Left cardiac atrium (tissue), 4 donors: Measurements from ENCODE around the gene PLEKHG5. TPM values are rescaled to one million over a fixed set of nuclear protein-coding genes. Genes with fewer than 3 reads are reported as not detected.

Experiments
- ATAC-seq, 2 donors: fragments of 200-7000 bp; cut with Tn5 transposase; one replicate each; pipeline ENCODE4 v1.9.1; 2020; ENCODE audit warnings: mild to moderate bottlenecking in 2 of 2, moderate library complexity in 2 of 2
- DNase-seq: peaks from one replicate; pipeline ENCODE4 v3.0.0-alpha.2; 2020
- intact Hi-C, 2 donors: fragments of 100-400 bp; cut with DNase I; formaldehyde crosslinking; loops; one replicate each; pipeline versions ENCODE4 v1.14.1 to v1.15.1; 2022 to 2023
- microRNA-seq, 2 donors: library from miRNA; unstranded; fragments of <30 nt; microRNA quantifications; one replicate each; pipeline ENCODE4 v1.2.0, GENCODE V29; 2020
- total RNA-seq, 2 donors: library from RNA; stranded (reverse); fragmentation: NEBNext Ultra II Directional; extraction: Animal tissue kit (Norgen Biotek cat#: 25700); gene quantifications; one replicate each; pipeline ENCODE4 v1.2.1, GENCODE V29; 2021
- donor health status: DM: no; HTN: yes; CAD: no.
- donor health status: DM: no; HTN: yes; CAD: no; lungs with severe emphysema.
- donor health status: DM: yes; HTN: yes; CAD: no.
- donor health status: Dilated cardiomyopathy.

PLEKHG5 gene
- total RNA-seq, 2 donors from 2014 or later = 10.7 to 11.8 TPM

DNA sequence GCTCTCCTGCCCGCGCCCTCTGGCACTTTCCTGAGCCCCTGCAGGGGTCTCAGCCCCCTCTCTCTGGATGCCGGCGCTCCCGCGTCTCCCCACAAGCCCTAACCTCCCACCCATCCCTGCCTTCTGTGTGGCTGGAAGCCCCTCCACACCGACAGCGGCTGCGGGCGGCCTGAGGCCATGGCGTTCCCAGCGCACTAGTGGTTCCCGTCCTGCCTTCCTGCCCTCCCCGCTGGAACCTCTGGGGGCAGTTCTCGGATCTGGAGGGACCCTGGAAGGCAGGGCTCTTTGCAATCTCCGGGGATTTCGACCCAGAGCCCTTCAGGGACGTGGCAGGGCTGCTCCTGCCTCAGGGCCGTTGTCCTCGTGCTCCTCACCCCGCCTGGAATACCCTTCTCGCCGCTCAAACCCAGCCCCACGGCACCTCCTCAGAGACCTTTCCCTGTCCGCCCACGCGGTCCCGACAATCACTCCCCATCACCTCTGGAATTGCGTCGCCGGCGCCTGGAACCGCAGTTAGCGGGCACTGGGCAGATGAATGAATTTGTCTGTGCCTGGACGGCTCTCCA is 67.4 kb downstream of the PLEKHG5 start:
- intact Hi-C loops = no loop called here
- no peak for DNase-seq
- no peak for ATAC-seq

DNA sequence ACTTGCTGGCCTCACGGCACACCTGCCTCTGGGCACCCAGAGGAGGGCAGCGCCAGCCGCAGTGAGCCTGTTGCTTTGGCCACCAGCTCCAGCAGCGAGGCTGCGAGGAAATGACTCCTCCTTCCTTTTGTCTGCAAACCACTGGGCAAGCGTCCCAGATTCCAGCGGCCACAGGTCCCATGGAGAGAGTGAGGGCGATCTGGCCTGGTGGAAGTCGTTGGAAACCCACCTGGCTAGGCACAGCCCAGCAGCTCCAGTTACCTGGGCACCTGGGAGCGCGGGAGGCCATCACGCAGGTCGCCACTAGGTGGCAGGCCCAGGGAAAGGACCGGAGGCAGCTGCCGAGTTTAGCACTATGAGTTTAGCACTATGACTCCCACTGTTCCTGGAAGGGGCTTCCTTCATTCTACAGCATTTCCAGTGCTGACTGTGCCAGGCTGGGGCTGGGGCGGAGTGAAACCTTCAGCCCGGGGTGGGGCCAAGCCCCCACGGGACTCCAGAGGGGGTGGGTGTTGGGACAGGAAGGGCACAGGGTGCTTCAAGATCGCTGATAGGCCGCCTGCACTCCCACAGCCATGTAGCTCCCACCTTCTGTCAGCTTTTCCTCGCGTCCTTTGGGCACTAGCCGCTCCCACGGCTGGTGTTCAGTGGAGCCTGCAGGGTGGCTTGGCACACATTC is 68.0 kb downstream of the PLEKHG5 start:
- DNase-seq (no peak), ATAC-seq (peak; percentile 19 to 41)
- intact Hi-C loops = no loop called here

DNA sequence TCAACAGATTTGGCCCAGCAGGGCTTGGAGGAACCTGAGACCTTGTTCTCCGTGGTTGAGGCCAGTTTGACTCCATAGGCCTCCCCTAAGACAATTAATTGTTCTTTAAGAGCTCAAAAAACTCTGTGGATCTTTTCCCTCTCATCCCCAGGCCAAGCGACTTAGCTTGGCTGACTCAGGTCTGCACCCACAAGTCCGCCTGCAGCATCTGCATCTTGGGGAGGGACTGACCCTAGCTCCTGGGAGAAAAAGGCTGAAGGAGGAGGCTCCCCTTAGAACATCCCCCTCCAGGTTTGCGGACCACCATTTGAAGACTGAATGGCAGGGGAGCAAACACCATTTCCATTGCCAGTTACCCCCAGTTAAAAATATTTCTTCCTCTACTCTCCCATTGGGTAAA is 70.2 kb downstream of the PLEKHG5 start:
- intact Hi-C loops = no loop called here
- DNase-seq = no peak
- ATAC-seq = no peak

DNA sequence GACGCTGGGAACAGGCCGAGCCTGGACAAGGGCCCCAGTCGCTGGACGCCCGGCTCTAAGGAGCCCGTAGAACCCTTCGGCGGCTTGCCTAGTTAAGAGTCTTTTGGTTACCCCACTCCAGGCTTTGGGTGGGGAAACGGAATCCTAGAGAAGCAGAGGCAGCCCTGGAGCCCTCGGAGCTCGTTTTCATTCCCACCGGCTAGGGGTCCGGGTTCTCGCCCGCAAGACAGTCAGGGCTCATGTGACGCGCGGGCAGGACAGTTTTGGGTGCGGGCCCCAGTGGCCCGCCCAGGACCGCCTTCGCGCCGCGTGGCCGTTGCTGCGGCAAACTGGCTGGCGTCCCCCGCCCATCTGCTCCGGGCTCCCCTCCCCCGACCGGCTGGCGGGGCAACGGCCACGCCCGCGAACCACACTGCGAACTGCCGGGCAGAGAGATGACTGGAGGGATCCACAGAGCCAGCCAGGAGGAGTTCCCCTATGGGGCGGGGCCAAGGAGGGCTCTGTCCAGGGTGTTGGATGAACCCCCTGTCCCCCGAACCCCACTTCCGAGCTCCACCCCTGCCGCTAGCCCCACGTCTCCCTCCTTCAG is 70.9 kb downstream of the PLEKHG5 start:
- no peak for ATAC-seq
- DNase-seq = no peak
- intact Hi-C loops = no loop called here

DNA sequence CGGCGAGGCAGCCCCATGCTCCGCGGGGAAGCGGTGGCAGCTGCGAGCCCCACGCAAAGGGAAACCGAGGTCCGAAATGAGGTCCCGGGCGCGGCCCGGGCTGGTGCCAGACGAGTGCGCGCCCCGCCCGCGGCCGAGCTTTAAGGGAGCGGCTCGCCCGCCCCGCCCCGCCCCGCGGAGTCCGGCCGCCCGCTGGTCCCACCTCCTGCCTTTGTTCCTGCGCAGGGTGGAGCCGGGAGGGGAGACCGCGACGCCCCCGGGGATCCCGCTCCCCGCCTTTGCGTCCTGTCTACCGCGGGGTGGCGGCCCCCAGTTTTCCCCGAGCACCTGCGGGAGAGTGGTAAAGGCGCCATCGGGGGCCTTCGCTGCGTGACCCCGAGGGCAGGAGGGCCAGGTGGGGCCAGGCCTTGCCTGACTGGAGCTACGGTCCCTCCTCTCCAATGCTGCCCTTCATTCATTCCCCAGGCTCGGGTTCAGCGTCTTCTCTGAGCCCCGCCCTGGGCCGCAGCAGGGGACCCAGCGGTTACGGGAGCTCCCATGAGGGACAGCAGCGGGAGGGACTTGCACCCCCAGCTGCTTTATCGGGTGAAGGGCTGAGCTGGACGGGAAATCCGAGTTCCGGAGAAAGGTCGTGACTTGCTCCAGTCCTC is 71.5 kb downstream of the PLEKHG5 start, which contains the start of gene HES2:
HES2 (minus strand) TSS at position 116 of the 650 bp plus-strand sequence; CDS start at position 17, 99 bp downstream.
- ATAC-seq (peak; percentile 23 to 63), DNase-seq (peak; percentile 50)
- intact Hi-C loops = no loop called here

DNA sequence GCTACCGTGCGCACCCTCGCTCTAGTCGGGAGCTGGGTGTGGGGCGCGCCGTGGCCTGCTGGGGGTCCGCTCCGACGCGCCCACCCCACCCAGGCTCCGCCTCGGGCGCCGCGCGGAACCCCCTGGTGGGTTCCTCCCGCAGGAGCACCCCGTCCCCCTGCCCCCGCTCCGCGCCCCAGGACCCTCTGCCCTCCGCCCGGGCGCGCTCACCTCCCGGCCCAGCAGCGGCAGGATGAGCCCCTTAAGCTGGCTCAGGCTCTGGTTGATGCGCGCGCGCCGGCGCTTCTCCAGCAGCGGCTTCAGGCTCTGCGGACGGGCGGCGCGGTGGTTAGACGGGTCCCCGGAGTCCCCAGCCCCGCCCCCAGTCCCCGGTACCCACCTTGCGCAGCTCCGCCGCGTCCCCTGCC is 72.1 kb downstream of the PLEKHG5 start:
- intact Hi-C loops = no loop called here
- ATAC-seq (no peak), DNase-seq (no peak)

DNA sequence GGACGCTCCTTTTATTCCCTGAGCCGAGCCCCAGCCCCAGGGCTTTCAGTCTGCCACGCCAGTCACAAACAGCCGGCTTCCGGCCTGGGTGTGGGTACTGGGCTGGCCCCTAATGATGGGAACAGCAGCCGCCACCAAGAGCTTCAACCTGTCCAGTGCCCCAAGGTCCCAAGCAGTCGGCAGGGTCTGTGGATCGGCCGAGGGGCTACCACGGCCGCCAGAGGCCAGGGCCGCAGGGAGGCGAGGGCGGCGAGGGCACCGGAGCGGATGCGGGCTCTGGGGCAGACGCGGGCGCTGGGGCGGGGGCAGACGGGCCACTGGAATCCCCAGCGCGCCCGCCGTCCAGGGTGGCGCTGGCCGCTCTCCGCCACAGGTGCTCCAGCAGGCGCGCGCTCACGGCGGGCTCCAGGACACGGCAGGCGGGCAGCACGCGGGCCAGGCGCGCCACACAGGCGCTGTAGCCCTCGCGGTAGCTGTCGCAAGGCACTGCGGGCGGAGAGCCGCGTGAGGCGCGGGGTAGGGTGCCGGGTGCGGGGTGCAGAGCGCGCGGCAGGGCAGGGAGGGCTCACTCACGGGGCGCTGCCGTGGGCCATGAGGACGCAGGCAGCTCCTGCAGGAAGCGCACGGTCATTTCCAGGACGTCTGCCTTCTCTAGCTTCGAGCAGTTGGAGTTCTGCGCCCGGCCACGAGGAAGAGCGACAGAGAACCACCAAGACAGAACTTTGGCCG is 72.6 kb downstream of the PLEKHG5 start:
- ATAC-seq (no peak), DNase-seq (no peak)
- intact Hi-C loops = no loop called here

DNA sequence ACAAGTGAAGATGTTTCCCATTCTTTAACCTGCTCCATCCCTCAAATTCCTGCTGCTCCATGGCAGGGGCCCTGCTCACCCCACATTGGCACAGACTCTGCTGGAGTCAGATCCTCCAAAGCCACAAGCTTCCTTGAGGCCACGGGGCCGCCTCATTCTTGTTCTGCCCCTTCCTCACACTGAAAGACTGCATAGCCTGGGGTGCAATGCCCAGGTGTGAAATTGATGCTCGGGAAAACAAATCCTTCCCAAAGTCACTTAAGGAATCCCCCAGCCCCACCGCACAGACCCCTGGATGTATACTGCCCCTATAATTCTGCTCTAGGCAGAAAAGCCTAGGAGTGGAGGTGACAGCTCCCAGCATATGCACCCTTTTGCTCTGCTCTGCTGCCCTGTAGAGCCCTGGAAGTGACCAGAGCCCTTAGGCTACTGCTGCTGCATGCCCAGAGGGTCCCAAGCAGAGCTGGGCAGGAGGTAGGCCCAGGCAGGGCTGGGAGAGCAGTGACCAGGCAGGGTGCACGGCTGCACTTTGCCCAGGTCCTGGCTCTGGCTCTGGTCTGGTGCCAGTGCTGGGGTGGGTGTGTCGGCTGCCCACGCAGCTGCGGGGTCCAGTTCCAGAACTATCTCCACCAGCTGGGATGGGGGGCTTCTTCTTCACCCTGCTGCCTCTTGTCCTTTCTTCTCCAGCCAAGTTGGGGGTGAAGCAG is 73.4 kb downstream of the PLEKHG5 start:
- no peak for ATAC-seq
- intact Hi-C loops = no loop called here
- DNase-seq = no peak

Small RNAs within 50 kb of the gene (microRNA-seq; reads per million reads assigned to microRNA genes)
- gene MIR4252 = 0 reads per million in 2 donors

Other genes starting within 250 kb of the PLEKHG5 start
- gene HES3, start 247.5 kb downstream of the PLEKHG5 start, total RNA-seq = not detected
- 10 to 100 TPM in 1 of 2 donors, 1 to 10 TPM in 1; 9.7 to 10.5 TPM for gene GPR153, start 230.6 kb downstream of the PLEKHG5 start, total RNA-seq
- 10 to 100 TPM in 1 of 2 donors, 1 to 10 TPM in 1; 9.9 to 12.9 TPM for gene ACOT7, start 97.9 kb downstream of the PLEKHG5 start, total RNA-seq
- gene HES2, start 71.7 kb downstream of the PLEKHG5 start, total RNA-seq = under 1 TPM in 1 of 2 donors, not detected in 1; 0.37 TPM
- under 1 TPM; 0.42 to 0.44 TPM for gene ESPN, start 66.9 kb downstream of the PLEKHG5 start, total RNA-seq
- gene TNFRSF25, start 25.5 kb downstream of the PLEKHG5 start, total RNA-seq = 1 to 10 TPM; 5.5 to 5.9 TPM
- 10 to 100 TPM; 12.0 to 16.5 TPM for gene NOL9, start 62.8 kb upstream of the PLEKHG5 start, total RNA-seq
- gene TAS1R1, start 63.6 kb upstream of the PLEKHG5 start, total RNA-seq = not detected
- 10 to 100 TPM; 11.5 to 14.3 TPM for gene ZBTB48, start 88.3 kb upstream of the PLEKHG5 start, total RNA-seq
- 10 to 100 TPM; 43.9 to 75.8 TPM for gene KLHL21, start 111.2 kb upstream of the PLEKHG5 start, total RNA-seq
- 1 to 10 TPM; 7.8 to 9.0 TPM for gene PHF13, start 122.1 kb upstream of the PLEKHG5 start, total RNA-seq
- 10 to 100 TPM in 1 of 2 donors, 1 to 10 TPM in 1; 8.9 to 14.6 TPM for gene THAP3, start 133.2 kb upstream of the PLEKHG5 start, total RNA-seq
- gene DNAJC11, start 210.1 kb upstream of the PLEKHG5 start, total RNA-seq = 10 to 100 TPM; 54.5 to 57.1 TPM